GM19455 (cell line): ENCODE data around the gene CLEC1B.
"Not testable (repeated sequence)": the region's sequence is repeated elsewhere in the genome, so short reads cannot be mapped to it uniquely, and the experiment has no call there.

Experiments used
- ATAC-seq: cut with Tn5 transposase; IDR thresholded peaks from one replicate; pipeline ENCODE4 v1.9.1; 2021; ENCODE audit not compliant: unreplicated experiment

CLEC1B gene

GRCh38 chr12:9975614-9976013 lies 23.3 kb downstream of the CLEC1B start:
- no peak for ATAC-seq

DNA sequence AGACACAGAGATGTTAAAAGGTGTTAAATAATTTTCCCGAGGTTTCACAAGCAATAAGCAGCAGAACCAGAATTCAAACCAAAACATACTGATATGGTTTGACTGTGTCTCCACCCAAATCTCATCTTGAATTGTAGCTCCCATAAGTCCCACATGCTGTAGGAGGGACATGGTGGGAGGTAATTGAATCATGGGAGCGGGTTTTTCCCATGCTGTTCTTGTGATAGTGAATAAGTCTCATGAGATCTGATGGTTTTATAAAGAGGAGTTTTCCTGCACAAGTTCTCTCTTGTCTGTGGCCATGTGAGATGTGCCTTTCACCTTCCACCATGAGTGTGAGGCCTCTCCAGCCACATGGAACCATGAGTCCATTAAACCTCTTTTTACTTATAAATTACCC lies 24.2 kb downstream of the CLEC1B start:
- not testable (repeated sequence) for ATAC-seq

GRCh38 chr12:9973949-9974348 lies 25.0 kb downstream of the CLEC1B start:
- ATAC-seq: no peak

GRCh38 chr12:9971181-9971580 lies 27.7 kb downstream of the CLEC1B start, which contains the start of gene CLEC12A:
Gene CLEC12A (plus strand): TSS chr12:9971409. CDS start chr12:9971597, 188 bp downstream.
- ATAC-seq: no peak

- ATAC-seq: no peak
Observed at GRCh38 chr12:9969673-9970072, 29.2 kb downstream of the CLEC1B start.

- ATAC-seq: no peak
Observed at GRCh38 chr12:9961901-9962300, 37.0 kb downstream of the CLEC1B start.

- no peak for ATAC-seq
Observed at GRCh38 chr12:9961106-9961505, 37.8 kb downstream of the CLEC1B start.

GRCh38 chr12:9960590-9960989 lies 38.3 kb downstream of the CLEC1B start:
- ATAC-seq: no peak

GRCh38 chr12:9957834-9958233 lies 41.1 kb downstream of the CLEC1B start:
- ATAC-seq: no peak

GRCh38 chr12:9952954-9953729 lies 45.8 kb downstream of the CLEC1B start:
- not testable (repeated sequence) for ATAC-seq

DNA sequence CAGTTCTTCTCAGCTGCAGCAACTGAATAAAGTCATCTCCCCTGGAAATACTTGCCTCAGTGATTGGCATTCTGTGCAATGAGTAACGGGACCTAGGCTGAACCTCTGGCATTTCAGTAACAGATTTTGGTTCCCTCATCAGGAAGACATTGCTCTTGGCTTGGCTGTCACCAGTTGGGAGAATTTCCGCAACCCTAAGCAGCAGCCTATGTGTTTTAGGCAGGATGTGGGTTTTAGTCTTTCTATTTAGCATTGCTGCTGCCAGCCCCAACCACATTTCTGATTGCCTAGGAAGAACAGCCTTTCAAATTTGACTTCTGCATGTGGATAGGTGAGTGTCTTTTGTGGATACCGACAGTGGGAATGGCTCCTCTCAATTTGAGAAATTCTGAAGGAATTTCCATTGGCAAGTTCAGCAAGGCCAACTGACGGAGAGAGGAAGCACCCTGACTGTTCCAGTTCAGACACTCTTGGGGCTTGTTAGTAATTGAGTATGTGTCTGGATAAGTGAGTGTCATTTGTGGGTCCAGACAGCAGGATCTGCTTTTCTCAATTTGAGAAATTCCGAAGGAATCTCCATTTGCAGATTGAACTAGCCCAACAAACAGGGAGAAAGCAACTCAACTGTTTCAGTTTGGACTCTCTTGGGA lies 47.8 kb downstream of the CLEC1B start:
- no peak for ATAC-seq

DNA sequence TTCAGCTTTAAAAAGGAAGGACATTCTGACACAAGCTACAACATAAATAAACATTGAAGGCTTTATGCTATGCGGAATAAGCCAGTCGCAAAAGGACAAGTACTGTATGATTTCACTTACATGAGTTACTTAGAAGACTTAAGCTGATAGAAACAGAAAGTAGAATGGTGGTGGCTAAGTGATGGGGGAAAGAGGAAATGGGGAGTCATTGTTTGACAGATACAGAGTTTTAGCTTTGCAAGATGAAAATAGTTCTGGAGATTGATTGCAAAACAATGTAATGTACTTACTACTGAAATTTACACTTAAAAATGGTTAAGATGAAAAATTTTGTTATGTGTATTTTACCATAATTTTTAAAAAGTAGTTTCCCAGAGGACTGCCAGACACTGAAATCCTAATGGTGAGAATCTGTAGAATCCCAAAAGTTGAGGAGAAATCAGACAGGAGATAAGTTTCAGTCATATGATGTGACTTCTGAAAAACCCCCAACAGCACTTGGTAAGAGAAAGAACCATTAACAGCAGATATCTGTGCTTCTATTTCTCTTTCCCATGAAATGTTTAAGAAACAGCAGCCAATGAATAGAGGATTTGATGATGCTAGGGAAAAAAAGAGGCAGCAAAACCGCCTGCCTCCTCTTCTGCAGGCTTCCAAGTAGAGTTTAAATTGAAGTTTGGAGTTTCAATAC lies 50.2 kb downstream of the CLEC1B start:
- ATAC-seq: peak; percentile 99

DNA sequence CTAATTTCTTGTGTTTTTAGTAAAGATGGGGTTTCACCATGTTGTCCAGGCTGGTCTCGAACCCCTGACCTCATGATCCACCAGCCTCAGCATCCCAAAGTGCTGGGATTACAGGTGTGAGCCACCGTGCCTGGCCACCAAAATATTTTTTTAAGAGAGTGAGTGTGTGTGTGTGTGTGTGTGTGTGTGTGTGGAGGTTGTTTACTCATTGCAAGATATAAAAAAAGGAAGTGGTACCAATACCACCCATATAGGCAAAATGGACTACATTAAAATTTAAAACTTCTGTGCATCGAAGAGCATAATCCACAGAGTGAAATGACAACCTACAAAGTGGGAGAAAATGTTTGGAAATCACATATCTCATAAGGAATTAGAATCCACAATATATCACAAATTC lies 51.2 kb downstream of the CLEC1B start:
- no peak for ATAC-seq

DNA sequence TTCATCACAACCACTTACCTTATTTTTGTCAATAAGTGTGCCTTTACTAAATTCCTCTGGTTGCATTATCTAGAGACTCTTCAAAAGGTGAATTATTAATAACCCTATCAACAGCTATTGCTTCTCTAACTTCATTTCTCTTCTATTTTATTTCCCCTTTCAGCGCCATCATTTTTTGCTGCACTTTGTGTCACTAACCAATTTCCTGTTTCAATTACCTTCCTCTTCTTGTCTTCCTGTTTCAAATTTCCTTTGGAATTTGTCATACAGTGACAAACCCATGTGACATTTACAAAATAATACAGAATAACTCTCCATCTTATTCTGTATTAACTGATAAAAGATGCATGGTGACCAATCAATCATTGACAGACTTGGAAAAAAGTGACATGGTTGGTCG lies 54.5 kb downstream of the CLEC1B start:
- ATAC-seq: no peak

- no peak for ATAC-seq
Observed at GRCh38 chr12:9943240-9943639, 55.7 kb downstream of the CLEC1B start.
